Prostate gland (tissue), 2 donors: ENCODE data around the gene ABCG8.

Experiments
- CTCF ChIP-seq, 4 experiments: fragments of 200-600 bp in 2 of 4; fragments of 450-650 bp in 2 of 4; sonication (generic) in 2 of 4; IDR thresholded peaks; 1 replicate in 3 of 4; 2 replicates in 1 of 4; pipeline ENCODE4 v1.5.1; 2016 to 2019; ENCODE audit warnings: antibody characterized with exemption in 4 of 4, mild to moderate bottlenecking in 2 of 4, moderate library complexity in 2 of 4
- POLR2A ChIP-seq: fragments of 450-650 bp; IDR thresholded peaks from one replicate; pipeline ENCODE4 v1.6.1; 2016; ENCODE audit warnings: antibody characterized with exemption, mild to moderate bottlenecking
- POLR2AphosphoS5 ChIP-seq: sonication (generic); formaldehyde crosslinking; IDR thresholded peaks from one replicate; pipeline ENCODE4 v1.6.1; 2017; ENCODE audit warnings: antibody characterized with exemption

- no peak for TF ChIP-seq CTCF (IDR thresholded peaks at IDR 0.05)
- TF ChIP-seq POLR2AphosphoS5: no peak
- no peak for TF ChIP-seq POLR2A
Observed at GRCh38 chr2:43887176-43887575, 48.4 kb downstream of the ABCG8 start.
